DLD1 (cell line): Measurements from ENCODE around the gene PAQR5.
"Not testable (repeated sequence)": the region's sequence is repeated elsewhere in the genome, so short reads cannot be mapped to it uniquely, and the experiment has no call there.

Experiments
- in situ Hi-C: cut with HindIII; loops from 2 replicates; pipeline ENCODE4 v1.10.0; 2017; ENCODE audit warnings: low sequenced_read_pairs

The PAQR5 gene

GRCh38 chr15:69298697-69299441, at the start of gene PAQR5:
PAQR5 (plus strand) TSS chr15:69298912; CDS start chr15:69360081, 61,169 bp downstream.
- in situ Hi-C loops, result no loop called here

GRCh38 chr15:69253156-69253555, 45.6 kb upstream of the PAQR5 start:
- in situ Hi-C loops, result no loop called here

- in situ Hi-C loops, result no loop called here
Measured at GRCh38 chr15:69265347-69265955, 33.3 kb upstream of the PAQR5 start.

- in situ Hi-C loops, result no loop called here
Measured at GRCh38 chr15:69271217-69271616, 27.5 kb upstream of the PAQR5 start.

GRCh38 chr15:69272139-69272538, 26.6 kb upstream of the PAQR5 start:
- in situ Hi-C loops, result no loop called here

- in situ Hi-C loops, result no loop called here
Measured at GRCh38 chr15:69272891-69273290, 25.8 kb upstream of the PAQR5 start.

GRCh38 chr15:69275074-69275670, 23.5 kb upstream of the PAQR5 start:
- in situ Hi-C loops, result no loop called here

GRCh38 chr15:69275933-69276560, 22.7 kb upstream of the PAQR5 start:
- in situ Hi-C loops, result no loop called here

- in situ Hi-C loops, result no loop called here
Measured at GRCh38 chr15:69277316-69277715, 21.4 kb upstream of the PAQR5 start.

- in situ Hi-C loops, result no loop called here
Measured at GRCh38 chr15:69279636-69280035, 19.1 kb upstream of the PAQR5 start.

- in situ Hi-C loops, result no loop called here
Measured at GRCh38 chr15:69280783-69281182, 17.9 kb upstream of the PAQR5 start.

GRCh38 chr15:69282104-69282743, 16.5 kb upstream of the PAQR5 start:
- in situ Hi-C loops, result no loop called here

- in situ Hi-C loops, result no loop called here
Measured at GRCh38 chr15:69285834-69286233, 12.9 kb upstream of the PAQR5 start.

- in situ Hi-C loops, result no loop called here
Measured at GRCh38 chr15:69288011-69288410, 10.7 kb upstream of the PAQR5 start.

GRCh38 chr15:69288531-69289341, 10.0 kb upstream of the PAQR5 start:
- in situ Hi-C loops, result no loop called here

GRCh38 chr15:69289342-69290146, 9.2 kb upstream of the PAQR5 start:
- in situ Hi-C loops, result no loop called here

- in situ Hi-C loops, result no loop called here
Measured at GRCh38 chr15:69290346-69291164, 8.2 kb upstream of the PAQR5 start.

- in situ Hi-C loops, result not testable (repeated sequence)
Measured at GRCh38 chr15:69291651-69292050, 7.1 kb upstream of the PAQR5 start.
